Measurements from ENCODE around the gene RIN1. TPM values are rescaled to one million over a fixed set of nuclear protein-coding genes. Genes with fewer than 3 reads are reported as not detected.

RIN1 gene
- total RNA-seq, 6 experiments from 2014 or later = 32.9 to 55.0 (median 49.8) TPM

- Mint-ChIP-seq H3K27me3 (ENCODE audit: insufficient read depth) (peaks cover 13% of the 10 kb centered on the region), H3K36me3 (ENCODE audit: low read depth) (no peaks in the 10 kb centered on the region)
- TF ChIP-seq CTCF (IDR thresholded peaks at IDR 0.05) = no peak
These were observed 48.2 kb downstream of the RIN1 start for GRCh38 chr11:66287889-66288670.

GRCh38 chr11:66287211-66287888 lies 48.9 kb downstream of the RIN1 start:
- Mint-ChIP-seq H3K4me3 (peak overlapping the region; percentile 96), H3K36me3 (ENCODE audit: low read depth) (no peaks in the 10 kb centered on the region), H3K27ac (peak overlapping the region; percentile 99), H3K4me1 (ENCODE audit: low read depth) (peaks cover 30% of the 10 kb centered on the region), H3K9me3 (no peaks in the 10 kb centered on the region), H3K27me3 (ENCODE audit: insufficient read depth) (peaks cover 8% of the 10 kb centered on the region)
- no peak for TF ChIP-seq CTCF (IDR thresholded peaks at IDR 0.05)
- no peak for DNase-seq

More at GRCh38 chr11:66287889-66288670, 48.2 kb downstream of the RIN1 start:
- Mint-ChIP-seq H3K9me3 (no peaks in the 10 kb centered on the region), H3K27ac (peak overlapping the region; percentile 99), H3K4me1 (ENCODE audit: low read depth) (peaks cover 30% of the 10 kb centered on the region), H3K4me3 (peak overlapping the region; percentile 96)
- DNase-seq = no peak

GRCh38 chr11:66286699-66287098 lies 49.5 kb downstream of the RIN1 start:
- Mint-ChIP-seq H3K4me3 (no peak overlapping the region; the same call in 1 of the 2 replicates), H3K27me3 (ENCODE audit: insufficient read depth) (peaks cover 8% of the 10 kb centered on the region), H3K36me3 (ENCODE audit: low read depth) (no peaks in the 10 kb centered on the region), H3K9me3 (no peaks in the 10 kb centered on the region), H3K27ac (0 out of 2 replicates have a peak overlapping the region, but pooled peaks have one; percentile 11), H3K4me1 (ENCODE audit: low read depth) (peaks cover 32% of the 10 kb centered on the region)
- no peak for TF ChIP-seq CTCF (IDR thresholded peaks at IDR 0.05)
- no peak for DNase-seq

- peaks cover 35% of the 10 kb centered on the region for H3K4me1 Mint-ChIP-seq (ENCODE audit: low read depth)
- no peak for DNase-seq
- peaks cover 14% of the 10 kb centered on the region for H3K27me3 Mint-ChIP-seq (ENCODE audit: insufficient read depth)
- no peak overlapping the region for H3K4me3 Mint-ChIP-seq
- no peaks in the 10 kb centered on the region for H3K36me3 Mint-ChIP-seq (ENCODE audit: low read depth)
- no peaks in the 10 kb centered on the region for H3K9me3 Mint-ChIP-seq
- peak overlapping the region; percentile 18; the same call in 1 of the 2 replicates for H3K27ac Mint-ChIP-seq
- no peak for TF ChIP-seq CTCF (IDR thresholded peaks at IDR 0.05)
These were observed 50.8 kb downstream of the RIN1 start for GRCh38 chr11:66285250-66285947.

GRCh38 chr11:66284526-66285078 lies 51.6 kb downstream of the RIN1 start:
- H3K27ac Mint-ChIP-seq = no peak overlapping the region
- DNase-seq = no peak
- no peak overlapping the region for H3K4me3 Mint-ChIP-seq
- TF ChIP-seq CTCF (IDR thresholded peaks at IDR 0.05) = no peak
- no peaks in the 10 kb centered on the region for H3K36me3 Mint-ChIP-seq (ENCODE audit: low read depth)
- peaks cover 27% of the 10 kb centered on the region for H3K4me1 Mint-ChIP-seq (ENCODE audit: low read depth)
- peaks cover 14% of the 10 kb centered on the region for H3K27me3 Mint-ChIP-seq (ENCODE audit: insufficient read depth)
- H3K9me3 Mint-ChIP-seq = no peaks in the 10 kb centered on the region

Measured in HFFc6 (cell line).